ENCODE data around the gene FARSA. TPM values are rescaled to one million over a fixed set of nuclear protein-coding genes. Genes with fewer than 3 reads are reported as not detected.

The FARSA gene
- total and polyA plus RNA-seq, 2 of the 13 experiments (the other 11 are each of a cell fraction or from before 2014, with no cell fraction given): 25.9 to 72.0 TPM

GRCh38 chr19:12937093-12937926 lies 3.8 kb upstream of the FARSA start (continued):
- TF ChIP-seq, protein P1, sequence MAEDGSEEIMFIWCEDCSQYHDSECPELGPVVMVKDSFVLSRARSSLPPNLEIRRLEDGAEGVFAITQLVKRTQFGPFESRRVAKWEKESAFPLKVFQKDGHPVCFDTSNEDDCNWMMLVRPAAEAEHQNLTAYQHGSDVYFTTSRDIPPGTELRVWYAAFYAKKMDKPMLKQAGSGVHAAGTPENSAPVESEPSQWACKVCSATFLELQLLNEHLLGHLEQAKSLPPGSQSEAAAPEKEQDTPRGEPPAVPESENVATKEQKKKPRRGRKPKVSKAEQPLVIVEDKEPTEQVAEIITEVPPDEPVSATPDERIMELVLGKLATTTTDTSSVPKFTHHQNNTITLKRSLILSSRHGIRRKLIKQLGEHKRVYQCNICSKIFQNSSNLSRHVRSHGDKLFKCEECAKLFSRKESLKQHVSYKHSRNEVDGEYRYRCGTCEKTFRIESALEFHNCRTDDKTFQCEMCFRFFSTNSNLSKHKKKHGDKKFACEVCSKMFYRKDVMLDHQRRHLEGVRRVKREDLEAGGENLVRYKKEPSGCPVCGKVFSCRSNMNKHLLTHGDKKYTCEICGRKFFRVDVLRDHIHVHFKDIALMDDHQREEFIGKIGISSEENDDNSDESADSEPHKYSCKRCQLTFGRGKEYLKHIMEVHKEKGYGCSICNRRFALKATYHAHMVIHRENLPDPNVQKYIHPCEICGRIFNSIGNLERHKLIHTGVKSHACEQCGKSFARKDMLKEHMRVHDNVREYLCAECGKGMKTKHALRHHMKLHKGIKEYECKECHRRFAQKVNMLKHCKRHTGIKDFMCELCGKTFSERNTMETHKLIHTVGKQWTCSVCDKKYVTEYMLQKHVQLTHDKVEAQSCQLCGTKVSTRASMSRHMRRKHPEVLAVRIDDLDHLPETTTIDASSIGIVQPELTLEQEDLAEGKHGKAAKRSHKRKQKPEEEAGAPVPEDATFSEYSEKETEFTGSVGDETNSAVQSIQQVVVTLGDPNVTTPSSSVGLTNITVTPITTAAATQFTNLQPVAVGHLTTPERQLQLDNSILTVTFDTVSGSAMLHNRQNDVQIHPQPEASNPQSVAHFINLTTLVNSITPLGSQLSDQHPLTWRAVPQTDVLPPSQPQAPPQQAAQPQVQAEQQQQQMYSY (CRISPR knock-in tag; IDR thresholded peaks at IDR 0.05): peak; percentile 81
- no peak for TF ChIP-seq ZMAT3 (CRISPR knock-in tag; conservative IDR thresholded peaks at IDR 0.05)
- TF ChIP-seq ZSCAN21 (CRISPR knock-in tag; IDR thresholded peaks at IDR 0.05; ENCODE audit: borderline replicate concordance): 0 out of 2 replicates have a peak, but pooled peaks have one; percentile 31
- TF ChIP-seq ZBTB40 (IDR thresholded peaks at IDR 0.05): no peak
- TF ChIP-seq ZBTB40 (CRISPR knock-in tag; IDR thresholded peaks at IDR 0.05): peak; percentile 27; the same call in 1 of the 2 replicates
- peak; percentile 45; the same call in 1 of the 2 replicates for TF ChIP-seq ZNF263 (CRISPR knock-in tag; IDR thresholded peaks at IDR 0.05)
- TF ChIP-seq GABPA (IDR thresholded peaks at IDR 0.05; ENCODE audit: low read depth, low read length): no peak
- 0 out of 2 replicates have a peak, but pooled peaks have one; percentile 22 for TF ChIP-seq GABPA (CRISPR knock-in tag; IDR thresholded peaks at IDR 0.05; ENCODE audit: low read depth)
- TF ChIP-seq ZNF670 (CRISPR knock-in tag; IDR thresholded peaks at IDR 0.05; ENCODE audit: borderline replicate concordance): 0 out of 2 replicates have a peak, but pooled peaks have one; percentile 35
- peak; percentile 29; the same call in 1 of the 2 replicates for TF ChIP-seq ZNF772 (CRISPR knock-in tag; IDR thresholded peaks at IDR 0.05)
- peak; percentile 44; the same call in 1 of the 2 replicates for TF ChIP-seq MAX (IDR thresholded peaks at IDR 0.05)
- TF ChIP-seq ZBTB42 (CRISPR knock-in tag; IDR thresholded peaks at IDR 0.05): 0 out of 2 replicates have a peak, but pooled peaks have one; percentile 61
- TF ChIP-seq, protein P2, sequence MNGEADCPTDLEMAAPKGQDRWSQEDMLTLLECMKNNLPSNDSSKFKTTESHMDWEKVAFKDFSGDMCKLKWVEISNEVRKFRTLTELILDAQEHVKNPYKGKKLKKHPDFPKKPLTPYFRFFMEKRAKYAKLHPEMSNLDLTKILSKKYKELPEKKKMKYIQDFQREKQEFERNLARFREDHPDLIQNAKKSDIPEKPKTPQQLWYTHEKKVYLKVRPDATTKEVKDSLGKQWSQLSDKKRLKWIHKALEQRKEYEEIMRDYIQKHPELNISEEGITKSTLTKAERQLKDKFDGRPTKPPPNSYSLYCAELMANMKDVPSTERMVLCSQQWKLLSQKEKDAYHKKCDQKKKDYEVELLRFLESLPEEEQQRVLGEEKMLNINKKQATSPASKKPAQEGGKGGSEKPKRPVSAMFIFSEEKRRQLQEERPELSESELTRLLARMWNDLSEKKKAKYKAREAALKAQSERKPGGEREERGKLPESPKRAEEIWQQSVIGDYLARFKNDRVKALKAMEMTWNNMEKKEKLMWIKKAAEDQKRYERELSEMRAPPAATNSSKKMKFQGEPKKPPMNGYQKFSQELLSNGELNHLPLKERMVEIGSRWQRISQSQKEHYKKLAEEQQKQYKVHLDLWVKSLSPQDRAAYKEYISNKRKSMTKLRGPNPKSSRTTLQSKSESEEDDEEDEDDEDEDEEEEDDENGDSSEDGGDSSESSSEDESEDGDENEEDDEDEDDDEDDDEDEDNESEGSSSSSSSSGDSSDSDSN (CRISPR knock-in tag; IDR thresholded peaks at IDR 0.05): 0 out of 2 replicates have a peak, but pooled peaks have one; percentile 52

All from HepG2 (cell line).